ENCODE measurements around the gene SHB. TPM values are rescaled to one million over a fixed set of nuclear protein-coding genes. Genes with fewer than 3 reads are reported as not detected.

SHB gene
- total RNA-seq, 2 experiments from 2014 or later: 0.41 to 1.0 TPM

GRCh38 chr9:37970301-37971107 is 98.5 kb downstream of the SHB start:
- H3K9me3 ChIP-seq (ENCODE audit: low read length): no peaks in the 10 kb centered on the region
- BruUV-seq (replicated peaks): no TSS peak
- no peak for DNase-seq (ENCODE audit: low spot score)
- no peak overlapping the region for H3K27ac ChIP-seq (ENCODE audit: low read depth, low read length, poor library complexity, severe bottlenecking)
- ChIA-PET CTCF (ENCODE audit: unreplicated experiment) (no interaction called here), POLR2A (no interaction called here)
- H3K36me3 ChIP-seq (ENCODE audit: insufficient read depth, low read length): no peaks in the 10 kb centered on the region
- no peaks in the 10 kb centered on the region for H3K79me2 ChIP-seq (ENCODE audit: insufficient read depth, low read depth, low read length)
- TF ChIP-seq, protein P1, sequence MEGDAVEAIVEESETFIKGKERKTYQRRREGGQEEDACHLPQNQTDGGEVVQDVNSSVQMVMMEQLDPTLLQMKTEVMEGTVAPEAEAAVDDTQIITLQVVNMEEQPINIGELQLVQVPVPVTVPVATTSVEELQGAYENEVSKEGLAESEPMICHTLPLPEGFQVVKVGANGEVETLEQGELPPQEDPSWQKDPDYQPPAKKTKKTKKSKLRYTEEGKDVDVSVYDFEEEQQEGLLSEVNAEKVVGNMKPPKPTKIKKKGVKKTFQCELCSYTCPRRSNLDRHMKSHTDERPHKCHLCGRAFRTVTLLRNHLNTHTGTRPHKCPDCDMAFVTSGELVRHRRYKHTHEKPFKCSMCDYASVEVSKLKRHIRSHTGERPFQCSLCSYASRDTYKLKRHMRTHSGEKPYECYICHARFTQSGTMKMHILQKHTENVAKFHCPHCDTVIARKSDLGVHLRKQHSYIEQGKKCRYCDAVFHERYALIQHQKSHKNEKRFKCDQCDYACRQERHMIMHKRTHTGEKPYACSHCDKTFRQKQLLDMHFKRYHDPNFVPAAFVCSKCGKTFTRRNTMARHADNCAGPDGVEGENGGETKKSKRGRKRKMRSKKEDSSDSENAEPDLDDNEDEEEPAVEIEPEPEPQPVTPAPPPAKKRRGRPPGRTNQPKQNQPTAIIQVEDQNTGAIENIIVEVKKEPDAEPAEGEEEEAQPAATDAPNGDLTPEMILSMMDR (conservative IDR thresholded peaks at IDR 0.05; ENCODE audit: low read length): no peak
- no peak for TF ChIP-seq EZH2phosphoT487 (IDR thresholded peaks at IDR 0.05; ENCODE audit: borderline replicate concordance, low read depth, low read length)
- H3K9me2 ChIP-seq (ENCODE audit: insufficient read depth, low read length): no peaks in the 10 kb centered on the region
- H3K4me3 ChIP-seq (ENCODE audit: low read depth, low read length, poor library complexity, severe bottlenecking): no peak overlapping the region
- H3K4me2 ChIP-seq (ENCODE audit: low read length): no peak overlapping the region
- no peaks in the 10 kb centered on the region for H3K4me1 ChIP-seq (ENCODE audit: insufficient read depth, low read length, poor library complexity, severe bottlenecking)
- no peaks in the 10 kb centered on the region for H4K20me1 ChIP-seq (ENCODE audit: insufficient read depth, low read length)
- H2AFZ ChIP-seq (ENCODE audit: low read length): no peak overlapping the region
- intact Hi-C loops (cut with micrococcal nuclease; ENCODE audit: unreplicated experiment): no loop called here

DNA sequence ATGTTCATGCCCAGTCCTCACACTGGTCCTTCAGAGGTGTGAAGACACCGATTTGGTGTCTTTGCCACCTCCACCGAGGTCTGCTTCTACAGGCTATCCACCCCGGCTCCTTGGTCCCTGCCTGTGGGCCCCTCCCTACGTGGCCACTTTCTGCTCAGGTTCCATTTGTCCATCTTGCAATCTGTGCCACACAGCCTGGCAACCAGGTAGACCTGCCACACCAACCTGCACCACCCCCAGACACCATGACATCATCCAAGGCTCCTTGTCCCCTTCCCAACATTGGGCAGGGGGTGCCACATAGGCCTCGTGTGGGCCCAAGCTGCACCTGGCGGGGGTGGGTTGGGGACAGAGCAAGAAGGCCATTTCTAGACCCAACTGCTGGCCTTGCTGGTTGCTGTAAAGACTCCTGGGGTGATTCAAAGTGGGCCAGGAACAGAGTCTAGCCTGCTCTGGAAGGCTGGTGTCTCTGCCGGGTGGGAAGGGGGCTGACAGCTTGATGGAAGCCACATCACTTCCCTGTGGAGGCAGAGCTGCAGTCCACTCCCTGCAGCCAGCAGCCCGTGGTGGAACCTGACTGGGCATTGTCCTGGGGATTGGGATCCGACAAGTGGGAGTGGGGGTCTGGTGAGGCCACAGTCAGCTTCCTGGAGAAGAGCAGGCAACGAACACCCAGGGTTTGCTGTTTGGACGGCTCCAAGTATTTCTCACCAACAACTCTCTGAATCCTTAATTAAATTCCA is 99.3 kb downstream of the SHB start:
- Histone ChIP-seq H3K27ac (ENCODE audit: low read depth, low read length, poor library complexity, severe bottlenecking) (no peak overlapping the region), H3K36me3 (ENCODE audit: insufficient read depth, low read length) (no peaks in the 10 kb centered on the region), H3K4me1 (ENCODE audit: insufficient read depth, low read length, poor library complexity, severe bottlenecking) (no peaks in the 10 kb centered on the region), H2AFZ (ENCODE audit: low read length) (no peak overlapping the region), H3K4me3 (ENCODE audit: low read depth, low read length, poor library complexity, severe bottlenecking) (no peak overlapping the region), H3K9me3 (ENCODE audit: low read length) (no peaks in the 10 kb centered on the region), H3K79me2 (ENCODE audit: insufficient read depth, low read depth, low read length) (no peaks in the 10 kb centered on the region), H3K9me2 (ENCODE audit: insufficient read depth, low read length) (no peaks in the 10 kb centered on the region), H3K4me2 (ENCODE audit: low read length) (no peak overlapping the region), H4K20me1 (ENCODE audit: insufficient read depth, low read length) (no peaks in the 10 kb centered on the region)
- no TSS peak for BruUV-seq (replicated peaks)
- ChIA-PET POLR2A (no interaction called here), CTCF (ENCODE audit: unreplicated experiment) (no interaction called here)
- TF ChIP-seq, protein P1 (conservative IDR thresholded peaks at IDR 0.05; ENCODE audit: low read length): no peak
- no peak for TF ChIP-seq EZH2phosphoT487 (IDR thresholded peaks at IDR 0.05; ENCODE audit: borderline replicate concordance, low read depth, low read length)
- no peak for DNase-seq (ENCODE audit: low spot score)
- intact Hi-C loops (cut with micrococcal nuclease; ENCODE audit: unreplicated experiment): no loop called here

DNA sequence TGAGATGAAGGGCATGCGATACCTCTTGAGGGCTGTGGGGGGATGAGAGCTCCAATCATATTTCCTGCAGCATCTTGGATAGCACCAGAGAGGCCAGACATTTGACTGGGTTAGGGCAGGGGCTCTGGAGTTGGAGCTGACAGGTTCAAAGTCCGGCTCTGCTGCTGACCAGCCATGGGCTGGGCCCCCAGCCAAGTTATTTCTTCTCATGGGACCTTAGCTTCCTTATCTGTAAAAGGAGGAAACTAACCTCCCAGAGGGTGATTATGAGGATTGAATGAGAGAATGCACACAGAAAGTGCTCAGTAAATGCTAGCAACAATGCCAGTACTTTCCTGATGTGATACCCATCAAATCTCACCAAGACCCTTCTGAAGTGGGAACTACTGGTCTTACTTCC is 99.9 kb downstream of the SHB start:
- Histone ChIP-seq H4K20me1 (ENCODE audit: insufficient read depth, low read length) (no peaks in the 10 kb centered on the region), H3K79me2 (ENCODE audit: insufficient read depth, low read depth, low read length) (no peaks in the 10 kb centered on the region), H3K9me3 (ENCODE audit: low read length) (no peaks in the 10 kb centered on the region), H3K9me2 (ENCODE audit: insufficient read depth, low read length) (no peaks in the 10 kb centered on the region), H3K4me3 (ENCODE audit: low read depth, low read length, poor library complexity, severe bottlenecking) (no peak overlapping the region), H3K4me1 (ENCODE audit: insufficient read depth, low read length, poor library complexity, severe bottlenecking) (no peaks in the 10 kb centered on the region), H2AFZ (ENCODE audit: low read length) (no peak overlapping the region), H3K36me3 (ENCODE audit: insufficient read depth, low read length) (no peaks in the 10 kb centered on the region), H3K27ac (ENCODE audit: low read depth, low read length, poor library complexity, severe bottlenecking) (no peak overlapping the region), H3K4me2 (ENCODE audit: low read length) (no peak overlapping the region)
- CTCF ChIA-PET (ENCODE audit: unreplicated experiment): no interaction called here
- no TSS peak for BruUV-seq (replicated peaks)
- TF ChIP-seq, protein P1 (conservative IDR thresholded peaks at IDR 0.05; ENCODE audit: low read length): no peak
- TF ChIP-seq EZH2phosphoT487 (IDR thresholded peaks at IDR 0.05; ENCODE audit: borderline replicate concordance, low read depth, low read length): no peak
- no peak for DNase-seq (ENCODE audit: low spot score)
- intact Hi-C loops (cut with micrococcal nuclease; ENCODE audit: unreplicated experiment): no loop called here
- POLR2A ChIA-PET: no interaction called here
